ENCODE results near the gene SH3GL1. TPM values are rescaled to one million over a fixed set of nuclear protein-coding genes. Genes with fewer than 3 reads are reported as not detected.

Gene SH3GL1
- total and polyA plus RNA-seq, 2 donors = 18.6 to 88.3 TPM

DNA sequence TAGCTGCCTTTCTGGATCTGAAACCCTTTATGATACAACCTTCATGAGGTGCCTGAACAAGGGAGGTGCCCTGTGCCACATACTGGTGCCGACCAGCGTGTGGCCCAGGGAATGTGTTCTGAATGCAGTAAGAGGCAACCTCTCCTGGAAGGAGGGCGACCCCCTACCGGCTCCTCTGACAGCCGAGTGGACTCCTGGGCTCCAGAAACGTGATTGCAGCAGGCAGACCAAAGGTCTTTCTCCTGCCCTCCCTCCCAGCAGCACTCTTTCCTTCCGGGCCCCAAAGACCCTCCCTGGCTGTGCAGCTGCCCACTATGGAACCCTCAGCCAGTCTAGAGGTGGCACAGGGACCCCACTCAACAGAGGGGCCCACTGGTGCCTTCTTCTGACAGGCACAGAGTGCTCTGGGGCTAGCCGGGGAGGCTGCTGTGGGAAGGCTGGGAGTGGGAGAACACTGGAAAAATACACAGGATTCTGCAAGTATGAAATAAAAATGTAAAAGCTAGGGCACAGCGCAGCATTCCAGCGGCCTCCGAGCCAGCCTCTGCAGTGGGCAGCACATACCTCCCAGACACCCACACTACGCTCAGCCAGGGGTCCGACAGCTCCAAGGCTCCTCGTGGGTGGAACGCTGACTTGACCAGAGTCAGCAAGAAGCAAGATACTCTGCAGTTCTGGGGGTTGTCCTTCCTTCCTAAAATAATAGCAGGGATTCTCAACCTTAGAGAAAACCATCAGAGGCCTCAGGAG, 14.9 kb downstream of the SH3GL1 start:
- peaks cover 5% of the 10 kb centered on the region for H3K4me1 ChIP-seq (ENCODE audit: insufficient read depth)
- H3K27ac ChIP-seq (ENCODE audit: low read depth) = no peak overlapping the region
- H3K36me3 ChIP-seq (ENCODE audit: insufficient read depth) = no peaks in the 10 kb centered on the region
- DNase-seq (ENCODE audit: extremely low spot score) = no peak
- 88% methylated on average over 15 of the region's 15 CpGs for WGBS
- no peak overlapping the region for H3K4me3 ChIP-seq (ENCODE audit: low read depth, low read length)

- WGBS = 46% methylated on average over 17 of the region's 17 CpGs
- Histone ChIP-seq H3K27ac (ENCODE audit: low read depth) (peak overlapping the region; percentile 33), H3K4me1 (ENCODE audit: insufficient read depth) (no peaks in the 10 kb centered on the region)
These were observed 20.1 kb downstream of the SH3GL1 start for GRCh38 chr19:4380254-4380727.

GRCh38 chr19:4379383-4380253, 20.7 kb downstream of the SH3GL1 start:
- Histone ChIP-seq H3K4me3 (ENCODE audit: low read depth, low read length) (no peak overlapping the region), H3K36me3 (ENCODE audit: insufficient read depth) (no peaks in the 10 kb centered on the region), H3K4me1 (ENCODE audit: insufficient read depth) (peaks cover 1% of the 10 kb centered on the region), H3K27ac (ENCODE audit: low read depth) (peak overlapping the region; percentile 33)
- 69% methylated on average over 20 of the region's 20 CpGs for WGBS
- DNase-seq (ENCODE audit: extremely low spot score) = no peak

More at GRCh38 chr19:4380254-4380727, 20.1 kb downstream of the SH3GL1 start:
- no peak overlapping the region for H3K4me3 ChIP-seq (ENCODE audit: low read depth, low read length)
- no peaks in the 10 kb centered on the region for H3K36me3 ChIP-seq (ENCODE audit: insufficient read depth)
- DNase-seq (ENCODE audit: extremely low spot score) = no peak

- 92% methylated on average over 11 of the region's 11 CpGs for WGBS
These were observed 21.5 kb downstream of the SH3GL1 start for GRCh38 chr19:4378886-4379285.

DNA sequence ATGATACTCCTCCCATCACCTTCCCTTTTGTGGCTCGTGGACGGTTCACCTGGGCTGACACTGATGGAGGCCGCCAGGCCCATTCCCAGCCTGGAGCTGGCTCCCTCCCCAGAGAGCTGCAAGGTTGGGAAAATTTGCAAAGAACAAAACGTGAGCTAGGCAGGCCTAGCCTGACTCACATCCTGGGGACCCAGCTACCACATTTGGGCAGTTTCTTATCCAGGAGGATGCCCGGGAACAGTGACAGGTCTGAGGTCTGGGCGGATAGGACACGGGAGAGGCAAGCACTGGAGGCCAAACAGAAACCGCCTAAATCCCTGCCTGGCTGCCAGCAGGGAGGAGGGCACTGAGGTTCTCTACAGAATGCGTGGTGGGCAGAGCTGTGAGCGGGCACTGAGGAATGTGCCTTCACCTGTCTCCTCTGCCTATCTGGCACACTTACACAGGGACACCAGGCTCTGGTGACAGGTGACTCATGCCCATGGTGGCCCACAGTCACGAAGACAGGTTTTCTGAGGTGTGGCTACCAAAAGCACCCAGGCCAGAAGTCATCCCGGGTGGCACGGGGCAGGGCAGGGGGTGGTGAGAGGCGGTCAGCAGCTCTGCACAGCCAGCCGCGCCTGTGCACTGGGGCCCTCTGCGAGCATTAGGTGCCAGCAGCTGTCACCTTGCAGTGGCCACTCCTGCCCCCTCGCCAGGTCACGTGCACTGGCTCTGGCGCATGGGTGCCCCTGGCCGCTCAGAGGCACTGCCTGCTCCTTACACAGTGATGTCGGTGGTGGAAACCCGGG, 23.2 kb downstream of the SH3GL1 start:
- Histone ChIP-seq H3K36me3 (ENCODE audit: insufficient read depth) (no peaks in the 10 kb centered on the region), H3K27ac (ENCODE audit: low read depth) (no peak overlapping the region), H3K4me3 (ENCODE audit: low read depth, low read length) (no peak overlapping the region), H3K4me1 (ENCODE audit: insufficient read depth) (peaks cover 5% of the 10 kb centered on the region)
- DNase-seq (ENCODE audit: extremely low spot score) = no peak
- 76% methylated on average over 23 of the region's 23 CpGs for WGBS

More at GRCh38 chr19:4378886-4379285, 21.5 kb downstream of the SH3GL1 start:
- no peak overlapping the region for H3K27ac ChIP-seq (ENCODE audit: low read depth)
- H3K36me3 ChIP-seq (ENCODE audit: insufficient read depth) = no peaks in the 10 kb centered on the region
- no peak overlapping the region for H3K4me3 ChIP-seq (ENCODE audit: low read depth, low read length)
- peaks cover 3% of the 10 kb centered on the region for H3K4me1 ChIP-seq (ENCODE audit: insufficient read depth)
- no peak for DNase-seq (ENCODE audit: extremely low spot score)

- Histone ChIP-seq H3K4me3 (ENCODE audit: low read depth, low read length) (no peak overlapping the region), H3K4me1 (ENCODE audit: insufficient read depth) (peaks cover 5% of the 10 kb centered on the region), H3K27ac (ENCODE audit: low read depth) (no peak overlapping the region), H3K36me3 (ENCODE audit: insufficient read depth) (no peaks in the 10 kb centered on the region)
- WGBS = 56% methylated on average over 10 of the region's 10 CpGs
- no peak for DNase-seq (ENCODE audit: extremely low spot score)
These were observed 23.7 kb downstream of the SH3GL1 start for GRCh38 chr19:4376671-4376990.

DNA sequence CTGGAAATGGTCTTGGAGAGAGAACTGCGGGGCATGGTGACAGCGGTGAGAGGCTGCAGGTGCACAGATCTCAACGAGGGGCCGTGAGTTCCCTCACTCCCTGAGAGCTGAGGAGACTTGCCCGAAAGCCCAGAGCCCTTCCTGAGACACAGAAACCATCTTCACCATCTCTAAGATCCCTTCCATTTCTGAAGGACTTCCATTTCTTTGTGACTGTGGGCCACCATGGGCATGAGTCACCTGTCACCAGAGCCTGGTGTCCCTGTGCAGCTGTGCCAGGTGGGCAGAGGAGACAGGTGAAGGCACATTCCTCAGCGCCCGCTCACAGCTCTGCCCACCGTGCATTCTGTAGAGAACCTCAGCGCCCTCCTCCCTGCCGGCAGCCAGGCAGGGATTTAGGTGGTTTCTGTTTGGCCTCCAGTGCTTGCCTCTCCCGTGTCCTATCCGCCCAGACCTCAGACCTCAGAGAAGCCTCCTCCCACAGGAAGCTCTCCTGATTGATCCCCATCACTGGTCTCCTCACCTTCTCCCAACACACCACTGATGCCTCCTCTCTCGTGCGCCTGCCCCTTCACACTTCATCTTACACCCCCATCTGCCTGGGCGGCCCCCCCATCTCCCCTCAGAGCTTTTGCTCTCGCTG, 24.2 kb downstream of the SH3GL1 start:
- no peak overlapping the region for H3K4me3 ChIP-seq (ENCODE audit: low read depth, low read length)
- H3K27ac ChIP-seq (ENCODE audit: low read depth) = no peak overlapping the region
- H3K36me3 ChIP-seq (ENCODE audit: insufficient read depth) = no peaks in the 10 kb centered on the region
- 56% methylated on average over 16 of the region's 16 CpGs for WGBS
- peaks cover 5% of the 10 kb centered on the region for H3K4me1 ChIP-seq (ENCODE audit: insufficient read depth)
- no peak for DNase-seq (ENCODE audit: extremely low spot score)

DNA sequence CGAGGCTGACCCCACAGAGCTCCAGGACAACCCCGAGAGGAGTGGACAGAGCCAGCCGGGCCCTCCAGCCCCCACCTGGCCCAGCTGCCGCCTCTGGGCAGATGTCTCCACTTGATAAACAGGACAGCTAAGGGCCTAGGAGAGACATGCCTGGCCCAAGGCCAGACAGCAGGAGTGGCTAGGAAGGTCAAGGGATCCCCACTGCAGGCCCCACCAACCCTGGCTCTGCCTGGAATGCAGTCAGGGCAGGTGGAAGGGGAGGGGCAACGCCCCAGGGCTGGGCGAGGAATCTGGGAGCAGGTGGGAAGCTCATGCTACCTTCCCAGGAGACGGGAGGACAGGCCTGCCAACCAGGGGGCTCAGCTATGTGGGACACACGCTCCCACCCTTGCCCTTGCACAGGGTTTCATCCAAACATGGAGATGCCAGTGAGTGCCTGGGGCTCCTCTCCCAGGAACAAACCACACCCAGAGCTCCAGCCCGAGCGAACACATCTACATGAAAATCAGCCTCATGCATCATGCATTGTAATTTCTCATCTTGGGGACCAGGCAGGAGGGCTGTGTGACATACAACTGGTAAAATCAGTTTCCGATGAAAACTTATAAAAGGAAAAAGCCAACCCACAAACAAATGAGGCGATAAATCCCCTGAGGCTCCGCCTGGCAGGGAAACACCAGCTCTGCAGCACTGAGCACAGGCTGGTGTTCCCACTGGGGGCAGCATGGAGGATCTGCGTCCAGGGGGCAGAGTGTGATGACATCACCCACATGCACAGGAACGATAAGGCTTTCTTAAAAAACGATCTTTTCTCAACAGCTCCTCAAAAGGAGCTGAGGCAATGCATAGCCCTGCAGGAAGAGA, 25.0 kb downstream of the SH3GL1 start:
- H3K27ac ChIP-seq (ENCODE audit: low read depth) = peak overlapping the region; percentile 93
- 28% methylated on average over 16 of the region's 16 CpGs for WGBS
- no peak overlapping the region for H3K4me3 ChIP-seq (ENCODE audit: low read depth, low read length)
- peaks cover 5% of the 10 kb centered on the region for H3K4me1 ChIP-seq (ENCODE audit: insufficient read depth)
- DNase-seq (ENCODE audit: extremely low spot score) = no peak
- no peaks in the 10 kb centered on the region for H3K36me3 ChIP-seq (ENCODE audit: insufficient read depth)

GRCh38 chr19:4374498-4375163, 25.7 kb downstream of the SH3GL1 start:
- no peak overlapping the region for H3K4me3 ChIP-seq (ENCODE audit: low read depth, low read length)
- peak overlapping the region; percentile 93 for H3K27ac ChIP-seq (ENCODE audit: low read depth)
- 48% methylated on average over 27 of the region's 27 CpGs for WGBS
- H3K36me3 ChIP-seq (ENCODE audit: insufficient read depth) = no peaks in the 10 kb centered on the region
- DNase-seq (ENCODE audit: extremely low spot score) = no peak
- H3K4me1 ChIP-seq (ENCODE audit: insufficient read depth) = peaks cover 5% of the 10 kb centered on the region

GRCh38 chr19:4373601-4374497, 26.5 kb downstream of the SH3GL1 start:
- peaks cover 5% of the 10 kb centered on the region for H3K4me1 ChIP-seq (ENCODE audit: insufficient read depth)
- no peak for DNase-seq (ENCODE audit: extremely low spot score)
- H3K27ac ChIP-seq (ENCODE audit: low read depth) = peak overlapping the region; percentile 93
- H3K36me3 ChIP-seq (ENCODE audit: insufficient read depth) = no peaks in the 10 kb centered on the region
- WGBS = 57% methylated on average over 25 of the region's 25 CpGs
- H3K4me3 ChIP-seq (ENCODE audit: low read depth, low read length) = no peak overlapping the region

DNA sequence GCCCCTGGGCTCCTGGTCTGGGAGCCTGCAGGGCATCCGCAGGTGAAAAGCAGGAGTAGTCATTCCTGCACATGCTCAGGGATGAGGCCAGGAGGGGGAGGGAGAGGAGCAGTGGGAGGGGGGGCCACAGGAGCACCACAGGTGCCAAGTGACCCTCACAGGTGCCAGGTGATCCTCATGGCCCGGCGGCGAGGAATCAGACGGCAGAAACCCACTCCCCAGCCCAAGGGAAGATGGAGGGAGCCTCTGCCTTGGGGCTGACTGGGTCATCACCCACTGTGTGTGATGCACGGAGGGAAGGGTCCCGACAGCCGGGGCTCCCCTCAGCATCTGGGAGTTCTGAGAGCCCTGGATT, 27.4 kb downstream of the SH3GL1 start:
- Histone ChIP-seq H3K4me1 (ENCODE audit: insufficient read depth) (peaks cover 5% of the 10 kb centered on the region), H3K36me3 (ENCODE audit: insufficient read depth) (no peaks in the 10 kb centered on the region), H3K4me3 (ENCODE audit: low read depth, low read length) (no peak overlapping the region), H3K27ac (ENCODE audit: low read depth) (no peak overlapping the region)
- WGBS = 89% methylated on average over 8 of the region's 8 CpGs
- no peak for DNase-seq (ENCODE audit: extremely low spot score)
